Omental fat pad (tissue), 4 donors: ENCODE results near the gene TNRC18. TPM values are rescaled to one million over a fixed set of nuclear protein-coding genes. Genes with fewer than 3 reads are reported as not detected.

Source experiments
- ATAC-seq: fragments of 150-250 bp; one replicate; pipeline ENCODE4 v1.9.1; 2016; ENCODE audit warnings: mild to moderate bottlenecking, moderate library complexity; ENCODE audit not compliant: low FRiP score
- DNase-seq: peaks from one replicate; pipeline ENCODE4 v3.0.0-alpha.2; 2019; ENCODE audit warnings: low spot score
- total RNA-seq, 4 donors: library from RNA; depleted of rRNA; stranded (reverse); fragments of >200 nt; gene quantifications; one replicate each; pipeline ENCODE4 v1.1.0, GENCODE V29; 2016
- TF ChIP-seq, protein P1 (sequence below), 3 donors: fragments of 450-650 bp; IDR thresholded peaks; one replicate each; pipeline ENCODE4 v1.5.1; 2016 to 2017; ENCODE audit warnings: antibody characterized with exemption in 3 of 3, mild to moderate bottlenecking in 3 of 3, moderate library complexity in 2 of 3

TNRC18 gene
- total RNA-seq, 4 donors from 2014 or later, result 26.0 to 62.4 (median 29.4) TPM

DNA sequence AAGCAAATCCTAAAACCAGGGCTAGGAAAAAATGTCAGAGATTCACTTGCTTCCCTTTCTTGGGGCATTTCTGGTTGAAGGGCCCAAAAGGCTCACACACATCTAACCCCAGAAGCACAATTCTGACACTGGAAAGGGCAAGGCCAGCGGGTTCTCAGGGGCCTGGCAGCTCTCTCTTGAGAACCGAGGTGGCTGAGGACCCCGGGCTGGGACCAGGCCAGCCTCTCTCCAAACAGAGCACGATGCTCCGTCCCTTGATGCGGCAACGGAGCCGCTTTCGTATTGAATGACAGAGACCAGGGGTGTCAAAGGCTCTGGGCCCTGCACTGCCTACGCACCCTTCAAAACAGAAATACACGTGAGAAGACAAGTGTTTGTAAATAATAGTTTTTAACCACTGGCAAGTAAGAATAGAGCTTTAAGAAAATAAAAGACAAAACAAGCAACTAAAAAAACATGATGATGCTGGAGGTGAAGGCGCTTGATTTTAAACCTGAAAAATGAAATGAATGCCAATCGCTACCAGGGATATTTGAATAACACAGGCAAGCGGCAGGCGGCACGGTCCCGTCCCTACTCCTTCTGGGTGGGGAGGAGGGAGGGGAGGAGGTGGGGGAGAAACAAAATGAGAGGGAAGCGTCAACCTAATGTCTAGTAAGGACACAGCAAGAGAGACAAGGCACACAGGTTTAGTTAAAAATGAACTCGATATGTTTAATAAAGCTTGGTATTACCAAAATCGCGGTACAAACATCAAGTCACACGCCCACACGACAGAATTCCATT lies 72.8 kb downstream of the TNRC18 start:
- TF ChIP-seq, protein P1, sequence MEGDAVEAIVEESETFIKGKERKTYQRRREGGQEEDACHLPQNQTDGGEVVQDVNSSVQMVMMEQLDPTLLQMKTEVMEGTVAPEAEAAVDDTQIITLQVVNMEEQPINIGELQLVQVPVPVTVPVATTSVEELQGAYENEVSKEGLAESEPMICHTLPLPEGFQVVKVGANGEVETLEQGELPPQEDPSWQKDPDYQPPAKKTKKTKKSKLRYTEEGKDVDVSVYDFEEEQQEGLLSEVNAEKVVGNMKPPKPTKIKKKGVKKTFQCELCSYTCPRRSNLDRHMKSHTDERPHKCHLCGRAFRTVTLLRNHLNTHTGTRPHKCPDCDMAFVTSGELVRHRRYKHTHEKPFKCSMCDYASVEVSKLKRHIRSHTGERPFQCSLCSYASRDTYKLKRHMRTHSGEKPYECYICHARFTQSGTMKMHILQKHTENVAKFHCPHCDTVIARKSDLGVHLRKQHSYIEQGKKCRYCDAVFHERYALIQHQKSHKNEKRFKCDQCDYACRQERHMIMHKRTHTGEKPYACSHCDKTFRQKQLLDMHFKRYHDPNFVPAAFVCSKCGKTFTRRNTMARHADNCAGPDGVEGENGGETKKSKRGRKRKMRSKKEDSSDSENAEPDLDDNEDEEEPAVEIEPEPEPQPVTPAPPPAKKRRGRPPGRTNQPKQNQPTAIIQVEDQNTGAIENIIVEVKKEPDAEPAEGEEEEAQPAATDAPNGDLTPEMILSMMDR (IDR thresholded peaks at IDR 0.05), result no peak
- ATAC-seq (no peak), DNase-seq (no peak)

DNA sequence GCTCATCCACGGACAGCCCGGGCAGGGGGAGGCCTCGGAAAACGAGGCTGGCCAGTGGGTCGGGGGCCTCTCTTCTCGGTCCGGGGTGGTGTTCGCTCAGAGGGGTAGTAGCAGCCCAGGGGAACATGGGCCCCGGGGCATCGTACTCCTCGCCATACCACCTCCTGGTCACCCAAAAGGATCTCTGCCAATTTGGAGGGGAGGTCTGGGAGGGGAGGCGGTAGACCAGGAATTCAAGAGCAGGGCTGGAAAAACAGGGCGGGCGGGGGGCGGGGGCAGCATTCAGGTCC lies 73.5 kb downstream of the TNRC18 start:
- ATAC-seq (no peak), DNase-seq (no peak)
- TF ChIP-seq, protein P1 (IDR thresholded peaks at IDR 0.05), result no peak

DNA sequence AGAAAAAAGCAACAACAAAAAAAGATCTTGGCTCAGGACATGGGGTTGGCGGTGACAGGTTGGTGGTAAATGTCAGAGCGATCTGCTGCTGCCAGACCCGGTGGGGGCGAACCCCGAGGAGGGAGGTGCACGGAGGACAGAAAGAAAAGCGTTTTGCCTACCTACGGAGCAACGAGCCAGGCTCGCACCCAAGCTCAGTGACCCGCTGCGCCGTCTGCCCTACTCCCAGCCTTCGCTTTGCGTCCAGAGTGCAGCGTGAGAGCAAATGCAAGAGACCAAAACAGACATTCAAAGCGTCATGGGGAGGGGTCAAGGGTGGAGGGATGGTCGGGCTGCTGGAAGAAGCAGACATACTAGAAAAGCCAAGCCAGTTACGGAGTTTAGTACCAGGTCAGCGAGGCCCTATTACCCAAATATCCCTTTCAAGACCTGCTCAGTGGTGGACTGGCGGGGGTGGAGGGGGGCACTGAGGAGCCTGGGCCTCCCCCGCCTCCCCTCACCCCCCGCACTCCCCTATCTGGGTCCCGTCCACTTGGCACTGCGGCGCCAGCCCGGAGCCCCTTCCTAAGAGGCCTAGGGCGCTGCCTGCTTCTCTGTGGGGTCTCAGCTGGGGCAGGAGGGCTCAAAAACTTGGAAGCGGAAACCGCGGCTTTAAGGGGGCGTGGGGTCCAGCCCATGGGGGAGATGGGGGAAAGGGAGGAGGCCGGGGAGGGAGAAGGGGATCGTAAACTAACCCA lies 74.0 kb downstream of the TNRC18 start:
- TF ChIP-seq, protein P1 (IDR thresholded peaks at IDR 0.05), result no peak
- DNase-seq, result no peak
- ATAC-seq, result no peak

DNA sequence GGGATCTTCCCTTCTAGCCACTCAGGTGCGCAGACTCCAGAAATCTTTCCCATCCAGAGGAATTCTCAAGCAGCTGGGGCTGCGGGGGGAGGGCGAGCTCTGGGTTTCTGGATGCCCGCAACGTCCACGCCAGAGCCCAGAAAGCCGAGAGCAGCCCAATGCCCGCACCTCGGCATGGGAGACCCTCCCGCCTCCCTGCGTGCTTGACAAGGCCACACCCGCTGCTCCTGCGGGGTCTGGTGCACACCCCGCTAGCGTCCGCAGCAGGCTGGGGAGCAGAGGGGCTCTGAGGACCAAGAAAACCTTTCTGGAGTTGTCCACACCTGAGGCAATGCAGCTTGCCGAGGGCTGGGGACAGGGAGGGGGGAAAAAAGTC lies 74.6 kb downstream of the TNRC18 start:
- DNase-seq, result no peak
- TF ChIP-seq, protein P1 (IDR thresholded peaks at IDR 0.05), result no peak
- no peak for ATAC-seq

DNA sequence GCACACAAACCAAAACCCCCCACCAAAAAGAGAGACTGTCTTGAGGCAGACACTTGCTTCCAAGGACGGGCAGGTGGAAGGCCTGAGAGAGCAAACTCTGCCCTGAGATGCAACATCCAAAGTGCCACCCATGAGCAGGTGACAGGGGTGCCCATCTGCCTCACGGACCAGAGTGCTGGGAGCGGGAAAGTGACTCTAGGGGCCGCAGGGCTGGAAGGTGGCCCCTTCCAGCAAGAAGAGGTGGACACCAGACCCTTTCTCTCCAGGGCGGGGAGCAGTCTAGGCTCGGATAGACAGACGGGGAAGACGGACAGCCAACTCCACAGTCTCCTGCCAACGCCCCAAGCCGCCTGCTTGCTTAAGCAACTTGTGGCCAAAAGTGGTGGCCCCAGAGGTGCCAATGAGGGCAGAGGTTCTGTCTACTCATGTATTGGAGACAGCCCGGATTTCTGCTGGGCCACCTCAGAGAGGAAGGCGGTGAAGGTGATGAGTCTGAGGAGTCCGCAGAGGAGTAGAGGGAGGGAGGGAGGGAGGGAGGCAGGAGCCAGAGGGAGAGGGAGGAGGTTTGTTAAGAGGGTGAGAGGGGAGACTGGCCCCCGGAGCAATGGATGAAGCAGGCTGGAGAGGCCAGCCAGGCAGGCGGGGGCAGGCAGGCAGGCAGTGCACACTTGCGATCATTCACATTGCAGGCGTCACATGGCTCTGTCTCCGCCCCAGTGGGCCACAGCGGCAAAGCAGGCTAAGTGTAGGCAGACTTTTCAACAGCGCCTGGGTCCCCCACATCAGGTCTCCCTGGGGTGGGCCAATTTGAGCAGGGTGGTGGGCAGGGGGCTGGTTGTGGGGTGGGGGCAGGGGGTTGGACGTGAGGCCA lies 75.3 kb downstream of the TNRC18 start:
- peak; percentile 18 for ATAC-seq

DNA sequence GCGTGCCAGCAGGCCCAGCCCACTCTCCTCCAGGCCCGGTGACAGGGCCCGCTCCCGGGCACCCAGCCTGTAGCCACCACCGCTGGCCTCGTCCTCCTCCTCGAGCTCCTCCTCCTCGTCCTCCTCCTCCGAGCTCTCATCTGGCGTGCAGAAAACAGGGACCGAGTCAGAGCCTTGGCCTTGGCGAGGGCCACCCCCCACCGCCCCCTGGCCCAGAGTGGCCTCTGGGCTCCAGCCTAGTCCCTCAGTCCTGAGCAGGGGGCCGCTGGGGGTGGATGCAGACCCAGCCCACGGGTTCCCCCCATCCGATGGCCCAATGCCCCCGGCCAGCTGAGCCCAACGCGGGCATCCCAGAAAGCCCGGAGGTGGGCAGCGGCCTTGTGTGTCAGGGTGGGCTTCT lies 78.0 kb downstream of the TNRC18 start:
- DNase-seq (no peak), ATAC-seq (no peak)
- TF ChIP-seq, protein P1 (IDR thresholded peaks at IDR 0.05), result no peak

More for the DNA sequence above, 75.3 kb downstream of the TNRC18 start:
- no peak for DNase-seq
- TF ChIP-seq, protein P1 (IDR thresholded peaks at IDR 0.05), result no peak
